GM12801 (cell line): ENCODE data around the gene PRKAR1A.

ENCODE experiments used
- TF ChIP-seq, protein P1 (sequence below): IDR thresholded peaks from one replicate; pipeline ENCODE4 v1.5.1; 2011; ENCODE audit warnings: control low read depth; ENCODE audit not compliant: insufficient read length; ENCODE audit errors: extremely low read depth

Gene PRKAR1A

DNA sequence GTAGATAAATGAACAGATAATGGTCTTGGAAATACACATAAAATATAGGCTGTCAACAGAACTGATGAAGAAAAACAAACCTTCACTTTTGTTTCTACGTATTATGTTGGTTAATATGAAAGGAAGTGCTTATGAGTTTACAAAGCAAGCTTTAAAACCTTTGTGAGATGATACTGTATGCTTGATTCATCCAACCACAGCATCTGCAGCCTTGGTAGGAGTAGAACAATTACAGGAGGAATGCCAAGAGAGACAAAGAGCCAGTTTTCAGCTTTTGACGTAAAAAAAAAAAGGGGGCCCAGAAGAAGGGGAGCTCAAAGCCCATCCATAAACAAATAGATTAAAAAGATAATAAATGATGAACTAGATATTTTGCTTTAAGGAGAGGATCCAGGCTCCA lies 75.6 kb downstream of the PRKAR1A start:
- TF ChIP-seq, protein P1, sequence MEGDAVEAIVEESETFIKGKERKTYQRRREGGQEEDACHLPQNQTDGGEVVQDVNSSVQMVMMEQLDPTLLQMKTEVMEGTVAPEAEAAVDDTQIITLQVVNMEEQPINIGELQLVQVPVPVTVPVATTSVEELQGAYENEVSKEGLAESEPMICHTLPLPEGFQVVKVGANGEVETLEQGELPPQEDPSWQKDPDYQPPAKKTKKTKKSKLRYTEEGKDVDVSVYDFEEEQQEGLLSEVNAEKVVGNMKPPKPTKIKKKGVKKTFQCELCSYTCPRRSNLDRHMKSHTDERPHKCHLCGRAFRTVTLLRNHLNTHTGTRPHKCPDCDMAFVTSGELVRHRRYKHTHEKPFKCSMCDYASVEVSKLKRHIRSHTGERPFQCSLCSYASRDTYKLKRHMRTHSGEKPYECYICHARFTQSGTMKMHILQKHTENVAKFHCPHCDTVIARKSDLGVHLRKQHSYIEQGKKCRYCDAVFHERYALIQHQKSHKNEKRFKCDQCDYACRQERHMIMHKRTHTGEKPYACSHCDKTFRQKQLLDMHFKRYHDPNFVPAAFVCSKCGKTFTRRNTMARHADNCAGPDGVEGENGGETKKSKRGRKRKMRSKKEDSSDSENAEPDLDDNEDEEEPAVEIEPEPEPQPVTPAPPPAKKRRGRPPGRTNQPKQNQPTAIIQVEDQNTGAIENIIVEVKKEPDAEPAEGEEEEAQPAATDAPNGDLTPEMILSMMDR = no peak

DNA sequence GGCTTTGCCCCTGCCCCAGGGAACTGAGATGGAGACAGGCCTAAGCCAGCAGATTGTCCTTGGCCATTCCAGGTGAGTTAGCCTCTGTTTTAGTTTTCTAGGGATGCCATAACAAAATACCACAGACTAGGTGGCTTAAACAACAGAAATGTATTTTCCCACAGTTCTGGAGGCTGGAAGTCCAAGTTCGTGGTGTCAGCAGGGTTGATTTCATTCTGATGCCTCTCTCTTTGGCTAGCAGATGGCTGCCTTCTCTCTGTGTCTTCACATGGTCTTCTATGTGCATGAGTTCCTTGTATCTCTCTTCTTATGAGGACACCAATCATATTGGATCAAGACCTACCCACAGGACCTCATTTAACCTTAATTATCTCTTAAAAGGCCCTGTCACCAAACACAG lies 76.1 kb downstream of the PRKAR1A start:
- TF ChIP-seq, protein P1 = no peak

DNA sequence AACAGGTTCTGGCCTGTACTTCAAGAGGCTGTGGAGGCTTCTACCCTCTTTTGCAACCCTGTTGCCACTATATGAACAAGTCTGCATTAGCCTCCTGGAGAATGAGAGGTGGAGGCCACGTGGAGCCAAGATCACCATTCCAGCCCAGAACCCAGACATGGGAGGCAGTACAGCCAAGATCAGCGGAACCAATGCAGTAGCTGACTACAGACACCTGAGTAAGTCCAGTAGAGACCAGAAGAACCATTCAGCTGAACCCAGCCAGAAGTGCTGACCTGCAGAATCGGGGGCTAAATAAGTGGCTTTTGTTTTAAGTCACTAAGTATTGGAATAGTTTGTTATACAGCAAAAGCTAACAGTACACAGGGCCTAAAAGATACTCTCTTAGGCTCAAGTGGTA lies 76.9 kb downstream of the PRKAR1A start:
- TF ChIP-seq, protein P1 = no peak

DNA sequence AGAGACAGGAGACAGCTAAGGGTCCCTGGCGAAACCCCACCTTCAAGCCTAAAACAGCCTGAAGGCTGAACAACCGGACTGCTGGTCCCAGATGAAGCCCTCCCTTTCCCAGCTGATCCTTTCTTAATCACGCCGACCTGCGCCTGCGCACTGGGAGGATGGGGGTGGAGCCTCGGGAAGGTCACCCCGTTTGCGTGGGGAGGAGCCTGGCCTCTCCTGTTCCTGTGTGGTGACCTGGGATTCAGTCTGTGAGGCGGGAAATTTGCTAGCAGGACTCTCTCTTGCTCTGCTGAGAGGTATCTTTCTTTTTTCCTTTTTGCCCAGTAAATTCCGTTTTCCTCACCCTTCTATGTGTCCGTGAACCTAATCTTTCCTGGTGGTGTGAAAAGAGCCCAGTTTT lies 79.4 kb downstream of the PRKAR1A start:
- TF ChIP-seq, protein P1 = no peak

DNA sequence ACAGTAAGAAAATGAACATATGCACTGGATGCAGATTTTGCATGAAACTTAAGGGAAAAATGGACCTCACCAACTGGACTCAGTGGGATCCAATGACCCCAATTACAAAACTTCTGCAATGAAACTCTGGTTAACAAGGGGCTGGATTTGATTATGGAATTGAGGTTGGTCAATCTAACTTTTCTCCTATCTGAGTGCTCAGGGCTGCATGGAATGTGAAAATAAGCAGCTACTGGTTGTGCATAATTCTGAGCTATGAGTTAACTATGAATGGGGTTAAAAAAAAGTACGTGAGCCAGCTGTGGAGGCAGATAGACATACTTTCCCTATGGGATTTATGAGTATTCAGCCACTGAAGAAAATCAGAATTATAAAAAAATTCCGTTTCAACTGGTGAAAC lies 79.8 kb downstream of the PRKAR1A start:
- TF ChIP-seq, protein P1 = no peak

DNA sequence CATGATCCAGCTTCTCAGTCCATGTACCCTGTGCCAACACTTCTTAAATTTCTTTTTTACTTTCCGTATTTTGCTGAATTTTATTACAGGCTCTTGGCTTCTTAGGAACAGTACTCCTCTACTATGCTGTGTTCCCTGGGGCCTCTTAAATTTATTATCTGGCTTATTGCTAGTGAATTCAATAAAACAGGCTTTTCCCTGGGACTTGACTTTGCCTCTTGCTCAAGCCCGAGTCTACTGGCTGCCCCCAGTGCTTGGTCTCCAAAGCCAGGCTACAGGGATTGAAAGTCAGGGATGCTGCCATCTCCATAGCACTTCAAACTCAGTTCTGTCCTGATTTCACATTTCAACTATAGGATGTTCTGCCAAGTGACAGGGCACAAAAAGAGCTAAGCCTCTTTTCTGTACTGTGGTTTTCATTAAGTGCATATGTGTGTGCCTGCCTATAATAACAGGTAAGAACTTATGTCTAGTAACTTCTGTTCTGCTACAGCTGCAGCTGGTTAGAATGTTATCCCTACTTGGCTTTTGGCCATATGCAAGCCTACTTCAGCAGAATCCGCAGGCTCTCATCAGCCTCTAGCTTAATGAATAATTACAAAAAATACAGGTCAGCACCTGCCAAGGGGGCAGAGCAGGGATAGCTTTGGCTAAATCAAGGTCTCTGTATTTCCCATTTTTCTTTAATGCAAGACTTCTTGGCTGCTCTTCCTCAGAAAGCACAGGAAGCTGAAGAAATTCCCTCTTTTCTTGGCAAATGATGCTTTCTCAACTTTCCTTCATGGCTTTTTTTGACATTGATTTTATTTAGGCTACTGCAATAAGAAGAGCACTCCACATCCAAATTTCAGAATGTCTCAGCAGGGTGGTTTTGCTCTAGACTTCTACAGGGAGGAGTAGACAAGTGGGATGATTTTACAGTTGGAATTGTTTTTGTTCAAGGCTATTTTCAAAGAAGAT lies 80.7 kb downstream of the PRKAR1A start:
- TF ChIP-seq, protein P1 = no peak

DNA sequence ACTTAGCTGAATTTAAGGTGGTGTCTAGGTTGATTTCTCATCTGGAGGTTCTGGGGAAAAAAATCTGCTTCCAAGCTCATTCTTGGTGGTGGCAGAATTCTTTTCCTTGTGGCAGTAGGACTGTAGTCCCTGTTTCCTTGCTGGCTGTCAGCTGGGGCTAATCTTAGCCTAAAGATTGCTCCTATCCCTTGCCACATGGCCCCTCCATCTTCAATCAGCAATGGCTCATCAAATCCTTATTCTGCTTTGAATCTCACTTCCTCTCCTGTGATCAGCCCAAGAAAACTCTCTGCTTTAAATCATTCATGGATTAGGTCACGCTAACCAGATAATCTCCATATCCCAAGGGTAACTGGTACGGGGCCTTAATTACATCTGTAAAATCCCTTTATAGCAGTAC lies 82.3 kb downstream of the PRKAR1A start:
- TF ChIP-seq, protein P1 = no peak
